Hematopoietic multipotent progenitor cell (in vitro differentiated cells): ENCODE measurements around the gene RNF125. TPM values are rescaled to one million over a fixed set of nuclear protein-coding genes. Genes with fewer than 3 reads are reported as not detected.

ENCODE experiments used
- DNase-seq, 3 donors: peaks; one replicate each; pipeline ENCODE4 v3.0.0-alpha.2; 2011 to 2015; ENCODE audit warnings: low read depth in 2 of 3, low spot score in 2 of 3
- total RNA-seq: library from RNA; depleted of rRNA; stranded (reverse); fragments of >200 nt; gene quantifications from one replicate; pipeline ENCODE4 v1.2.3, GENCODE V29; 2012

Gene RNF125
- total RNA-seq, 1 donor, result 8.9 TPM

DNA sequence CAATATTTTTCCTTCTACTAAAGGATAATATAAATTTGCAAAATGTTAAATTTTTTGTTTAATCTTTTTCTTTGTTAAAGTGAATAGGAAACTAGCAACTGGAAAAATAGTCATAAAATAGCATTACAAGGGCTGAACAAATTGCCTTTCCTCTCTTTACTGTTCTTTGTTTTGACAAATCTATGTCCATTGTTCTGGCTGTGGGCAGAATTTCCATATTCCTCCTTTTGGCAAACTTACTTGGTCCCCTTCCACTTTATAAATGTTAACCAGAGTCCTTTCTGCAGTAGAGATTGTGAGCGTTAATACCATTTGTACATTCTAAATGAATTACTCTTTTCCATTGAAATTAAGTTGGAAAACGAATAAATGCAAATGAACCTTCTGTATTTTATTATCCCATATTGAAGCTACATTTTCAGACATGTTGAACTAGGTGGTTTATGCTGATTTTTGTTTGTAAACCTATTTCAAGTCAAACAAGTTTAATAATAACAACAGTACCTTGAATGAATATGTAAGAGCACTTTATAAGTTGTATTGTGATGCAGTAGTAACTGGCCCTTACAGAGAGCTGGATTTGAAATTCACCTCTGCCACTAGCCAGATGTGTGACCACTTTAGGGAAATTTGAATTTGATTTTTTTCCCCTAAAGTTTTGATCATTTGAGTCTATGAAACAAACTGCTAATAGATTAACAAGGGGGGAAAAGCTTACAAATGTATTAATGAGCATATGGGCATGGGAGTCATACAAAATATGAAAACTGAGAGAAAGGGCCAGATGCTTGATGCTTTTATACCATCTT, 3.3 kb downstream of the RNF125 start:
- no peak for DNase-seq

DNA sequence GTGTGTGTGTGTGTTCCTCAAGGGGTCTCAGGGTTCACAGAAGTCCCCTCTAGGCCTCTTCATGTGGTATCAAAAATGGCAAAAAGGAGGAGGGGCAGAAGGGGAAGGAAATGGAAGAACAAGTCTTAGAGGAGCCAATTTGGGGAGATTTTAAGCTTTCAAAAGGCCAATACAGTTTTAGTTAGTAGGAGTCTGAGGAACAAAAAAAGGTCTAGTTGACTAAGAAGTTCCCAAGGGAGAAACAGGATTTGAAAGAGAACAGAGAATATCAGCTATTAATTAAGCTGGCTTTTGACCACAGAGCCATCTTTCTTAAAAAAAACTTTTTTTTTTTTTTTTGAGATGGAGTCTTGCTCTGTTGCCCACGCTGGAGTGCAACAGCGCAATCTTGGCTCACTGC, 7.1 kb downstream of the RNF125 start:
- DNase-seq, result no peak

DNA sequence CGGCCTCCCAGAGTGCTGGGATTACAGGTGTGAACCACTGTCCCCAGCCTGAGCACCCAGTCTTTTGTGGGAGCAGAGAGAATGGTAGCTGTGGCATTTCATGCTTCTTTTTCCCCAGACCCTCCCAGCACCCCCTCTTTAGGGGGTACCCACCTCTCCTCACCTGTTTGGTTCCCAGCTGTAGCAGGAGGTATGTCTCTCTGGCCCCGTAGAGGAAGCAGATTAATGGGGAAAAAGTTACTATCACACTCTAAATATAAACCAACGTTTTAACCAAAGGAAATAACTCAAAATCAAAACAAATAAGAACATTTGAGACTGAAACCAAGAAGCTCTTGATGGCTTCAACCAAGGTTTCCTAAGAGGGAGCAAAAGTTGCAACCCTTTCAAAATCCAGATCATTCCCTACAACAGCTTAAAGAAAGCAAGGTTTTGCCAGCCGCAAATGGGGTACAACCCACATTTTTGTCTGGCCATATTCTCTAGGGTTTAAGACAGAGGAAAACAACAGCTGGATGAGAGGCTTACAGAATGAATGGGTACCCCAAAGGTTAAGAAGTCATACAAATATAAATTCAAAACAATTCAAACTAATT, 8.0 kb downstream of the RNF125 start:
- DNase-seq, result no peak

DNA sequence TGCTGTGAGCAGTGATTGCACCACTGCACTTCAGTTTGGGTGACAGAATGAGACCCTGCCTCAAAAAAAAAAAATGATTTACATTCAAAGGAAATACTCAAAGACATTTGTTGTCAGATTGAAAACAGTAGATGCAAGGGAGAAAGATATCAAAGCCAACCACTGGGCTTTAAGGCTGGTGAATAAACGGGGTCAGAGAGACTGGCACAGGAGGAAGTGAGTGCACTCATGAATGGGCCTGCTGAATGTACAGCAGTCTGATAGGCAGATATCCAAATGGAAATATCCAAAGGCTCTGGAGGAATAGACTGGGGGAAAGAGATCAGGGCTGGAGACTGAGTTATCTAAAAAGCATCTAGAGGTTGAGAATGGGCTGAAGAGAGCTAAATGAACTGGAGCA, 10.9 kb downstream of the RNF125 start:
- DNase-seq, result no peak

DNA sequence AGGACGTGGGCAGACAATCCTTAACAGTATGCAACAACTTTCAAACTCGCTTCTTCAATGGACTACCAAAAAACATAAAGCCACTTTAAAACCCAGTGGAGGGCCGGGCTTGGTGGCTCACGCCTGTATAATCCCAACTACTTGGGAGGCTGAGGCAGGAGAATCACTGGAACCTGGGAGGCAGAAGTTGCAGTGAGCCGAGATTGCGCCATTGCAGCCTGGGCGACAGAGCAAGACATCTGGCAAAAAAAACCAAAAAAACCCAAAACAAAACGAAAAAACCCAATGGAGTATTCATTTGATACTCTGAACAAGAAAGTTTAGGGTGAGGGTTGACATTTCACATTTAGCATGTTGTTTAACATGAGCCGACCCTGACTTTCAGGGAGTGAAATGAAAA, 14.0 kb downstream of the RNF125 start:
- no peak for DNase-seq

DNA sequence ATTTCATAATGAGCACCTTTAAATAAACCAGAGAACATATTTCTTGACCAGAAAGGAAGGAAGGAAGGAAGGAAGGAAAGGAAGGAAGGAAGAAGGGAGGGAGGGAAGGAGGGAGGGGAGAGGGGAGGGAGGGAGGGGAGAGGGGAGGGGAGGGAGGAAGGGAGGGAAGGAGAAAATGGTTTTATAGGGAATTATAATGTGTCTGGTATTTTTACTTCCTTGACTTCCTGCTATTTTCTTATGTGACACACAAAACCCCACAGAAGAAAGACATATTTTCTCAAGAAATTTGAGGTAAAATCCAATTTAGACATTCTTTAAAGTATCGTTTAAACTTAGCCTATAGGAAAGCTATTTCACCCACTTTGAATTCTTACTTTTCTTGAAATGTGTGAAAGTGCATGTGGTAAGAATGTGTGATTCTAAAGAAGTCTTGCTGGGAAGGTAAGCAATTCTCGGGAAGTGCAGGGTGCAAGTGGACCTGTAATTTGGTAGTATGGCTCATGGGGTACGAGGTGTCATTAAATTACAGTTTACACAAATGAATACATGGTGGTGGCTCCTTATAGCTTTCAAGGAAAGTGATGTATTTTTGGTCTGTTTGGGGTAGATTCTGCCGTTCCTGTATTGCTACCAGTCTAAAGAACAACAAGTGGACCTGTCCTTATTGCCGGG, 18.0 kb downstream of the RNF125 start:
- no peak for DNase-seq

DNA sequence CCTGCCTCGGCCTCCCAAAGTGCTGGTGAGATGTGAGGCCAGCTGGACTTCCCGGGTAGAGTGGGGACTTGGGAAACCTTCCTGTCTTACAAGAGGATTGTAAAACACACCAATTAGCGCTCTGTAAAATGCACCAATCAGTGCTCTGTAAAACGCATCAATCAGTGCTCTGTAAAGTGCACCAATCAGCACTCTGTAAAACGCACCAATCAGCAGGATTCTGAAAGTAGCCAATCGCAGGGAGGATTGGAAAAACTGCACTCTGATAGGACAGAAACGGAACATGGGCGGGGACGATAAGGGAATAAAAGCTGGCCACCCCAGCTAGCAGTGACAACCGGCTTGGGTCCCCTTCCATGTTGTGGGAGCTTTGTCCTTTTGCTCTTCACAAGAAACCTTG, 19.0 kb downstream of the RNF125 start:
- no peak for DNase-seq

DNA sequence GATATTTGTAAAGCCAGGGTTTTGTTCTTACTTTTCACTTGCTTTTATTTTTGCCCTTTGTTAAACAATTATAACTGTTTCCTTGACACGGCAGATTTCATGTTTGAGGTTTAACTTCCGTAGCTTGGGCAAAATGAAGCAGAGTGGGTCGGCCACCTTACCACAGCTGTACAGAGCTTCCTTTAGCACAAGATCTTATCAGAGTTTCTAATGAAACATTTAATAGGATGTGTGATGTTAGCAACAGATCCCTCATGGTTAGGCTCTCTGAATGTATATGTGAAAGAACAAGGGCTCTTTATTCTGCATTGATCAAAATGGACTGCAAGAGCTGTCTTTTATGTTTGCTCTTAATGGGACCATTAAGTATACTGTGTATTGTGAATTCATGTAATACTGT, 22.3 kb downstream of the RNF125 start:
- peak; percentile 30 to 93 (median 82) for DNase-seq

DNA sequence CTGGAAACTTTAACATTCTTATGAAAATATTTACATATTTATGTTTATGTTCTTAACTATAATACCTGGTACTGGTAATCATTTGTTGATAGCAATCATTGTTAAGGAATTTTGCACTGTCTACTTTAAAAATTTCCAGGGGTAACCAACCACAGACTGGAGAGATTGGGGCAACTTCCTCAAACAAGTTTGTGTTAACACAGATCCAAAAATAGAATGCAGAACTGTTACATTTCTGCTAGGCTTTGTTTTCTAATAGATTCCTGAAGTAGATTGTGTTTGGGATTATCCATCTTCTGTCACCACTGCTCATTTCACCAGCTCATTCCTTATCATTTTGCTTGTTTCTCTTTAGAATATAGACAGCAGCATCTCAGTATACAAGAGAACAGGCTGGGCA, 23.7 kb downstream of the RNF125 start:
- peak in 2 of 3 donors; percentile 40 to 65 for DNase-seq

DNA sequence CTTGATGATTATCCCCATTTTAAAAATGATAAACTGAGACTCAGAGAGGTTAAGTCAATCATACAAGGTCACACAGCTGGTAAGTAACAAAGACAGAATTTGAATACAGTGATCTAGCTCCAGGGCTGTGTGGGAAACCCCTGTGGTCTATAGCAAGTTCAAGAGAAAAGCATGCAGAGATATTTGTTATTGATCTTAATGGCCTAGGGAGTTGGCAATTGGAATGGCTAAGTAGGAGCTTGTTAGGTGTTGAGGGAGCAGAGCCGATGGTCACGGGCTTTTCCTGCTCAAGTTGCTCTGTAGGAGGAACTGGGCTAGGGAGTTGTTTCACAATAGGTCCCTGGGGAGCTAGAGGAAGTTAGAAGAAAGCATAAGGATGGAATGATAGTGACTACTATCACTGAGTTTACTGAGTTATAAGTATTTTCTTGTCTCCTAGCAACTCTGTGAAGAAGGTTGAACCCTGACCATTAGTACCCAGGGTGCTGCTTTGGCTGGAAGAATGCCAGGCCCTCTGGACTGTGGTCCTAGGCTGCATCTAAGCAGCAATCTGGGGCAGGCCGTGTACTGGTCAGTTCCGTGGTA, 30.0 kb downstream of the RNF125 start:
- peak in 2 of 3 donors; percentile 33 to 51 for DNase-seq

DNA sequence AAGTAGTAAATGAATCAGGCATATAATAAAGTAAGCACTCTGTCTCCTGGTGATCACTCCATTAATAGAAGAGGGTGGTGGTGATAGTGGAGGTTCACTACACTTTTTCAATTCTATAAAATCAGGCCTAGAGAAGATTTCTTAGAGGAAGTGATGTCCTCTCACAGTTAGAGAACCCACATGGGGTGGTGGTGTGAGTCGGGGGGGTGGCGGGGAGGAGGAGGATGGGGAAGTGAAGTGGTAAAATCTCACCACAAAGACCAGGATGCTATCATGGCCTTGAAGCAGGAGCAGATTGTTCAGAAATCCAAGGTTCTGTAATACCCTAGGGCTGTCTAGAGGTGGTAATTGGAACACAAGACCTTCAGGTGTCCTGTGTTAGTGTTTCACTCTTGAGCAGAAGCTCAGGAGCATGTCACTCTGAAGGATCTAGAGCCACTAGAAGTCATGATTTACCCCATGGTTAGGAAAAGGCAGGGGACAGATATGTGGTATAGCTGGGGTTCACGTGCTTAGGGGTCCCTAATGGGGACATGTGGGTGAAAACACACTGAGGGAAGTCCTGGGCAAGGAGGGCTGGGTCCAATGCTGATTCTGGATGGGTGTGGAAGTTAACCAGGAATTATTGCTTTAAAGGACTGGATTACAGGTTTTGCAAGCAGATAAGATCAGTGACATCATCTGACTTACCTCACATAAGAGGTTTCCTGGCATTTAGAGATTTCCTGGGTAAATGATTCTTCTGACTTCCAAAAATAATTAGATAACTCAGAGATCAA, 31.0 kb downstream of the RNF125 start:
- DNase-seq, result peak in 2 of 3 donors; percentile 72 to 87

DNA sequence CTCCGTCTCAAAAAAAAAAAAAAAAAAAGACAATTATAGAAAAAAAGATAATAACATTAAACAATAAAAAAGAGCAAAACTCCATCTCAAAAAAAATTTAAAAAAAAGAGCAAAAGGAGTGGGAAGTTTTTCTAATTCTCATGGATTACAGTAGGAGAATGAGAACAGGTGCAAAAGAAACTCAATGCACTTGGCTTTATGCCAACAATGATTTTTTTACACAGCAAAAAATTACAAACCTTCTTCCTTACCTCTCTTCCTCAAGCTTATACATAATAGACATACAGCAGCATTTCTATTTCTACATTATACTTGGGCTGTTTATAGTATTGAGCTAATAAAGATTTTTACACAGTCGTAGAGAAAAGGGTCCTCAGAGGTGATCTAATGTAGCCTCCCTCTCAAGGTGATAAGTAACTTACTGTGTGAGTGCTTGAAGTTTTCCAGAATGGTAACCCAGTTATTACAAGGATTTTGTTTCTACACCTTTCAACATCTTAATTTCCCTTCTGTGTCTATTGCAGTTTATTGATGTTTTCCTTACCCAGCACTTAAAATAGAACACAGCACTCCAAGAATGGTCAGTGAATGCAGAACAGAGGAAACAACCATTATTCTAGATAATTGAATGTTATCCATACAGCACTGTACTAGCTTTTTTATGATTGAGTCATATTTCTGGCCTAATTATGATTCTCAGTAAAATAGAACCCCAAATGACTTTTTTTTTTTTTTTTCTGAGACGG, 38.2 kb downstream of the RNF125 start:
- peak in 1 of 3 donors; percentile 29 for DNase-seq

DNA sequence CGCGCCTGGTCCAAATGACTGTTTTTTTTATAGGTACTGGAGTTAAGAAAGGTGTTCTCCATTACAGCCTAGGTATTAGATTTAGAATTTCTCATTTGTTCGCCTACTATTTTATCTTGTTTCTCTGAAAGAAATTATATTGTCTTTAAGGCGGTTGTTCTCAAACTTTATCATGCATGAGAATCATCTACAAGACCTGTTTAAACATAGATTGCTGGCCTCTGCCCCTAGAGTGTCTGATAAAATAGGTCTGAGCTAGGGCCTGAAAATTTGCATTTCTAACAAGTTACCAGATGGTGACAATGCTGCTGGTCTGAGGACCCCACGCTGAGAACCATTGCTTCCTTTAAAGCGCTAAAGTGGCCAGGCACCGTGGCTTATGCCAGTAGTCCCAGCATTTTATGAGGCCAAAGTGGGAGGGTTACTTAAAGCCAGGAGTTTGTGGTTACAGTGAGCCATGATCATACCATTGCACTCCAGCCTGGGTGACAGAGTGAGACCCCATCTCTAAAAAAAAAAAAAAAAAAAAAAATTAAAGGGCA, 39.1 kb downstream of the RNF125 start:
- no peak for DNase-seq

DNA sequence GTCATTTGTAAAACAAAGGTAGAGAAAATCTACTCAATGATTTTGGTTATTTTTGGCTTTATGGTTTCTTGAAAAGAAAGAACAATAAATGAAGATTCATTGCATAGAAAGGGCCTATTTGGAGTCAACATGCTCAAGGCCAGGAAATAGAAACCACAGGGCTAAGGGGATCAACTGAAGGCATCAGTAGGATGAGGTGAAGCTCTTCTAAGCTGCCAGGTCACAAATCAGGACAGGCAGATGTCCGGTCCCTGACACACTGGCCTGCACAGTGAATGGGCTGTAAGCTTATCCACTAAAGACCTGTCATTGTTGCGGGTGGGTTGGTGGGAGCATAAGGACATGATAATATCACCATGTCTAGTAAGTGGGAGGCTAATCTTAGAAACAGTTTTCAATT, 41.4 kb downstream of the RNF125 start:
- DNase-seq, result no peak

DNA sequence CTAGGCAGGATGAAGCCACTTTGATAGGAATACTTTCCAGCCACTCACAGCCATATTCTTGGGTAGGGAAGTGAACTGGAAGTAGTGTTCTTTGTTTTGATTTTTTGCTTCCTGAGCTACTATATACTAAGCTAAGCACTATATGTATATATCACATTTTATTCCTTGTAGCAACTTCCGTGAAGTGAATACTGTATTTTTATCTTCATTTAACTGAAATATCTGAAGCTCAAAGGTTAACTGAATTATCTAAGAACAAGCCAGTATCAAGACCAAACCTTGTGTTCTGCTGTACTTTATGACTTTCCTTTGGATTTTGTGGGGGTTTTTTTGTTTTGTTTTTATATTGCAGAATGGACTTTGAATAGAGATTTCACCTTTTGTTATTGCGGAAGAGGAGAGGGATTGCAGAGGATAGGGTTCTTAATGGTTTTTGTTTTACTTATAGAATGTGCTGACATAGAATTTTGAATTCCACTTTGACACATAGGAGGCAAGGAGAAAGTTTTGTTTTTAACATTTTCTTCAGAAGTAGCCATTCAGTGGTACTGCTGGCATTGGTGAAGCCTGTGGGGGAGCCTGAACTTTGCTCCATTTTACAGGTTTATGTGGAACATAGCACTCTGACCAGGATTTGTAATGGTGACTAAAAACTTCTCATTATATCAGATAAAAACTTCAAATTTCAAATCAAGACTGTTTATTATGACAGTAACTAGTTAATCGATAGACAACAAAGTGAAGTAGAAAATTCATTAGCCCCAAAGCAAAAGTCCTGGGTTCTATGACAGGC, 48.9 kb downstream of the RNF125 start:
- no peak for DNase-seq

DNA sequence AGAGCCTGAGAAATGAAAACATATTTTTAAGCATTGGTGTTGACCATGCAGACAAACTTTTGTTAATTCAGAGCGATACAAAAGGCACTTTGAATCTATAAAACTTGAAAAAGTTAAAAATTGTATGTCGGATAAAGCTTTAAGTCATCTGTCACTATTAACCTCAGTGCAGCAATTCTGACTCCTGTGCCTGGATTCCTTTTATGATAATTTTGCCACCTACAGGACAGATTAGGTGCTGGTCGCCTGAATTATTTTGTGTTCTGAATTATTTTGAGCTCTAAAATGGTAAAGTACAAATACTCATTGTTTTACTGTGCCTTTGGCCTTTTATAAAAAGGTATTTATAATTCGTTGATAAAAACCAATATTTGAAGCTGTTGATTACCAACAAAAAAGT, 53.7 kb downstream of the RNF125 start:
- DNase-seq, result peak in 2 of 3 donors; percentile 45 to 75

DNA sequence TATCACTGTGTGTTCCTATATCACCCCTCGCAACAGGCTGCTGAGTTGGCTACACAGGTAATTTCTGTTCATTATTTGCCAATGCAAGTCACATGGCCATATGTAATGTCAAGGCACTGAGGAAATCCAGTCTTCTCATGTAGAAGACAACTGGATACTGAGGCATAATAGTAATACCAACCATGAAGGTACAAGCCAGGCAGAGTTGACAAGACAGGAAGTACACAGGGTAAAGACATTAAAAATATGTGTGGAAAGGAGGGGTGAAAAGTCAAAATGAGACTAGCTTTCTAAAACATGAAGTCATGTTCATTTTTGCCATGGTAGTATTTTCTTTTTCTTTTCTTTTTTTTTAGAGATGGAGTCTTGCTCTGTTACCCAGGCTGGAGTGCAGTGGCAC, 55.6 kb downstream of the RNF125 start:
- no peak for DNase-seq

DNA sequence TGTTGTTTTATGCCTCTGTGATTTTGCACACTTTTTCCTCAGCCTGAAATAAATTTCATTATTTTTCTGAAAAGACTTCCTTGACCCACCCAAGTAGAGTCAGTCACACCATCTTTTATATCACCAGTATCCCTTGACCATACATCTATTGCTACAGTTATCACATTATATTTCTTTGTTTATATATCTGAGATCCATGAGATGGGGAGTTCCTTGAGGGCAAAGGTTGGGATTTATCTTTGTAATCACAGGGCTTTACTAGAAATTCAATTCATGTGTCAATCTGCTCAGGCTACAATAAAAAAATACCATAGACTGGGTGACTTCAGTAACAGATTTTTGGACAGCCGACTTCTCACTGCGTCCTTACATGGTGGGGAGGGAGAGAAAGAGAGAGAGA, 60.2 kb downstream of the RNF125 start:
- DNase-seq, result no peak

DNA sequence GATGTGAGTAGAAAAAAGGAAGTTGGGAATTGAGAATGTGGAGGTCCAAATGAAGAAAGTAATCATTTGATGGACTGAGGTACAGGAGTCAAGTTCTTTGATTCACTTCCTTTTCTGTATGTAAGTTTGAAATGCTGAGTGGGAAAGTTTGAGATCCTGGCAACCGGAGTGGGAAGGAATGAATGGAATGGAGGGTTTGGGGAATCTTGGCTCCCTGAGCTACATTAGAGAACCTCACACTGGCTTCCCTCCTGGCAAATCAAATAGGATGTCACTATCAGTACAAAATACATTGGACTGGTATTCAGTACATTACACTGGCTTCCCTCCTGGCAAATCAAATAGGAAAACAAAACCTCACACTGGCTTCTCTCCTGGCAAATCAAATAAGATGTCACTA, 63.3 kb downstream of the RNF125 start:
- DNase-seq, result no peak
